Ramos (cell line): ENCODE measurements around the gene VTI1A.
"Not testable (repeated sequence)": the region's sequence is repeated elsewhere in the genome, so short reads cannot be mapped to it uniquely, and the experiment has no call there.

Experiments
- in situ Hi-C: fragments of 300-500 bp; cut with MboI; formaldehyde crosslinking; loops from one replicate; pipeline ENCODE4 v1.14.3; 2022; ENCODE audit warnings: low sequenced_read_pairs; ENCODE audit not compliant: unreplicated experiment

VTI1A gene

DNA sequence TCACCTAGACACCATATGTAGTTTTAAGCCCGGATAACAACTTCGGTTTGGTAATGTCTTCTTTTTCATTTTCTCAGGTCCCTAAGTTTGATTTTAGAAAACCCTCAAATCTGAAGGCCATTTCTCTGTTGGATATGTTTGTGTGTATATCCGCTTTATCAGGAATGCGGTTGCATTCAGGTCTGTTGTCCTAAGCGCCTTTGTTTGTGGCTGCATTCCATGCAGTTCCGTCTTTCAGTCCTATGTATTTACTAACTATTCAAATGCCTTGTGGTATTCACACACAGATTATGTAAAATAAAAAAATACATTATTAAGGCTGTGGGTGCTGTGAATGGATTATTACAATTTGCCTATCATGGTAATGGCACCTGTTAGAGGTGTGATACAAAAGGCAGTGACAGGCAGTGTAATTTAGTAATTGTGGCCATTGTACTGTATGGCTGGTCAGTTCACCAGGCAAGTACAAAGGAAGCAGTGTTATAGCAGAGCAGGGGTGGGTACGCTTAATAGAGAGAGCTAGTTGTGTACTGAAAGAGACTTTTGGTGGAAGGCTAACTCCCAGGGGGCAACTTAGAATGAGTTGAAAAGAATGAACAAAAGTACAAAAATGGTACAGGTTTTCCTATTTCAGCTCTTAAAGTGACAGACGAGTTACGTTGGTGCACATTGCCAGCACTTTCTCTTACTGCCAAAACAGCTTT, 136.4 kb downstream of the VTI1A start:
- in situ Hi-C loops = no loop called here

DNA sequence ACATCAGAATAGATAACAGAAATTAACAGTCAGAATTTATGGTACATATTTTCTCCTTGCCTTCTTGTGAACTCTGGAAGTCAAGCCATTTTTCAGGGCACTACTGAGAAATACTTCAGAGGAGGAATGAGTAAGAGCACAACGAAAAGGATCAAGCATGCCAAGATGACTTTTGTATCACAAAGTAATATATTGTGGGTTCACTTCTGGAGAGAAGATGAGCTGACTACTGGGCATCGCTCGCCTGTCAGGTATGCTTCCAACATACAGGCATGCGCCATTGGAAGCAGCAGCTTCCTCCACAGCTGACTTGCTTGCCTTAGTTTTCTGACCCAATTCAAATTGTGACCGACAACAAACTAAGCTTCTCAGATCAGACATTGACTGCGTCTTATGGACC, 137.3 kb downstream of the VTI1A start:
- in situ Hi-C loops = no loop called here

- in situ Hi-C loops = no loop called here
Observed at GRCh38 chr10:112585126-112585525, 138.1 kb downstream of the VTI1A start.

GRCh38 chr10:112585960-112586359, 138.9 kb downstream of the VTI1A start:
- in situ Hi-C loops = no loop called here

GRCh38 chr10:112587729-112588128, 140.7 kb downstream of the VTI1A start:
- in situ Hi-C loops = no loop called here

DNA sequence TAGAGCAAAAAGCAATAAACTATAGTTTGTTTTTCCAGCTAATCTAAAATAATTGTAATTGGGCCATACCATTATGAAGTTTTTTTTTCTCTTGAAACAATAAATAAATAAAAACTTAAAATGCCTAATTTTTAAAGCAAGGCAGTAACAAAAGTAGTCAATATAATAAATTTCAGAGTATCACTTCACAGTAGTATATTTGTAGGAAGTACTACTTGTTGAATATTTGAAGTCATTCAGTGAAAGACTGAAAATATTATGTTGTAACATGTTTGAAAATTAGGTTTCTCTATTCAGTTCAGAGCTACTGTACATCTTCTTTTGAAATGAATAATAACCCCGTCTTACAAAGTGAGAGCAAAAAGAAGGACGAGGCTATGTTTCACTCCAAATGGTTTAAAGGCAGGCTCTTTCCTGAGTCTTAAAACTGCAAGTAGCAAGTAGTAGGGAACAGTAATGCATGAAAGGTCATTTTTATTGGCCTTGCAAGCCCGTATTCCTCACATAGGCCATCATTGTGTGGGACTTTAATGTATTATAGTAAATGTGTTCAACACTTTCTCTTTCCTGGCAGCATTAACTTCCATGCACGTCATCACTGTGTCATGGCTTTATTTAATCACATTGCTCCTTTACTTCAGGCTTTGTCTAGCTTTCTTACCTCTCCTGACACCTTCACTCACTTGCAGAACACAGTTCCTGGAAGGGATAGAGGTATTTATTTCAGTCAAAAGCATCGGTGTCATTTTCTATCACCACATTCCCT, 141.4 kb downstream of the VTI1A start:
- in situ Hi-C loops = no loop called here

- in situ Hi-C loops = no loop called here
Observed at GRCh38 chr10:112589081-112589480, 142.1 kb downstream of the VTI1A start.

DNA sequence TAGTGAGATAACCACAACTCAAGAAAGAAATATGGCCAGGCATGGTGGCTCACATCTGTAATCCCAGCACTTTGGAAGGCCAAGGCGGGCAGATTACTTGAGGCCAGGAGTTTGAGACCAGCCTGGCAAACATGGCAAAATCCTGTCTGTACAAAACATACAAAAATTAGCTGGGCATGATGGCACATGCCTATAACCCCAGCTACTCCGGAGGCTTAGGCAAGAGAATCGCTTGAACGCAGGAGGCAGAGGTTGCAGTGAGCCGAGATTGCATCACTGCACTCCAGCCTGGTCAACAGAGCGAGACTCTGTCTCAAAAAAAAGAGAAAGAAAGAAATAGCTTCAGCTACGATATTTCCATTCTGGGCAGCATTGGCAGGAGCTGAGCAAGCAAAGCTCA, 143.8 kb downstream of the VTI1A start:
- in situ Hi-C loops = not testable (repeated sequence)

- in situ Hi-C loops = no loop called here
Observed at GRCh38 chr10:112593023-112593422, 146.0 kb downstream of the VTI1A start.

GRCh38 chr10:112601214-112602090, 154.4 kb downstream of the VTI1A start:
- in situ Hi-C loops = no loop called here

DNA sequence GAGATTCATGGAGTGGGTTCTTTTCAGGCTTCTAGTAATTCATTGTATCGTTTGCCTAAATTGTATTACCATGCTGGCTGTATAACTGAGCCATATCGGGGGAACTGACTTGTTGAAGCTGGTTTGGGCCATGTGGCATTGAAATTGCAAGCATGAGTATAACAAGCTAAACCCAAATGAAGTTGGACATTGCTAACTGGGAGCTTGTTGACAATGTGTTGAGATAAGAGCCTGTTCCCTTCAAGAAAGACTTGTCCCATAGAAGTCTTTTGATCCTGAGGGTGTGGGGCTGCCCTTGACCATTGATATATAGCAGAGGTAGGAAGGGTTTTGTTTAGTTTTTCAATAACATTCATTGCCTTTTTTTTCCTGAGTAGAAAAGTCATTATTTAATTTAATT, 156.0 kb downstream of the VTI1A start:
- in situ Hi-C loops = no loop called here

- in situ Hi-C loops = no loop called here
Observed at GRCh38 chr10:112605063-112605462, 158.0 kb downstream of the VTI1A start.

DNA sequence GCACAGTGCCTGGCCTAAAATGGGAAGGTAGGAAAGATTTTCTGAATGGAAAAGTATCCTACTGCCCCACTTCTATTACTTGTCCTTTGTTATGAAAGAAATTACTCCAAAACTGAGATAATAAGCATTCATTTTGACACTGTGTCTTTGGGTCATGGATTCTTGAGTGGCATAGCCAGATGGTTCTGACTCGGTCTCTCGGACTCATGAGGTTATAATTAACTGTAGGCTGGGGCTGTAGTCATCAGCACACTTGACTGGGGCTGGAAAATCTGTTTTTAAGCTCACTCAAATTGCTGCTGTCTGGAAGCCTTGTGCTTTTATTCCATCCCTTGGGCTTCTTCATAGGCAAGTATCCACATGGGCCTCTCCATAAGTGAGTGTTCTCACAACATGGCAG, 160.5 kb downstream of the VTI1A start:
- in situ Hi-C loops = no loop called here

DNA sequence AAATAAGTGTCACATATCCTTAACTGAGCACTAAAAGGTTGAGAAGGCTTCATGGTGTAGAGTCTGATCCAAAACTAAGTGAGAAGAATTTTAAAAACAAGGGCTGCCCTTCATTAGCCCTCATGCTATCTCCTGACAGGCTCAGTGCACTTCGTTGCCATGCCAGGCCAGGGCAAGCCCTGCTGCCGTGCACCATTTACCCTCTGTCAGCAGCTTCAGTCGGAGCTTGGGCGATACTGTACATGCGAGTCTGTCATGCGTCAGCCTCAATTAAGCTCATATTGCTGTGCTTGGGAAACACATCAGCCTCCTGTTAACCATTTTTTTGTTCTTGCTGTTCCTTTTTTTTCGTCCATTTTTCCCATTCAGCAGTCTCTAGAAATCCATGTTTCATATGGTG, 166.6 kb downstream of the VTI1A start:
- in situ Hi-C loops = no loop called here

GRCh38 chr10:112614072-112614471, 167.1 kb downstream of the VTI1A start:
- in situ Hi-C loops = no loop called here

- in situ Hi-C loops = no loop called here
Observed at GRCh38 chr10:112614586-112614985, 167.6 kb downstream of the VTI1A start.

GRCh38 chr10:112615269-112615668, 168.3 kb downstream of the VTI1A start:
- in situ Hi-C loops = no loop called here

- in situ Hi-C loops = no loop called here
Observed at GRCh38 chr10:112616647-112617046, 169.6 kb downstream of the VTI1A start.

DNA sequence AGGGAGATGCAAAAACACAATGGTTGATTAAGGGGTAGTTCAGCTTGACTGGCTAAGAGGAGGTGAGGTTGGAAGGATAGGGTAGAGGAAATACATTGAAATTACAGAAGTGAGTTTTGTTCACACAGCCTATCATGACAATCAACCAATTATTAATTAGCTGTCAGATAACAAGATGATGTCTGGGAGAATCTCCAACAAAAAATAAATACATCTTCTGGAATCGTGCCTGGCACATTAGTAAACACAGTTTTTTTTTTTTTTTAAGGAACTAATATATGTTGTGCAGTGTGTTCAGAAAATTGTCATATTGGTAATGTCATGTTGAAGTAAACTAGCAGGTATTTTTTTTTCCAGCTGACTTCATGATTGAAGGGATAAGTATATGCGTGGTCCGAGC, 171.8 kb downstream of the VTI1A start:
- in situ Hi-C loops = no loop called here

- in situ Hi-C loops = no loop called here
Observed at GRCh38 chr10:112619556-112619955, 172.5 kb downstream of the VTI1A start.

DNA sequence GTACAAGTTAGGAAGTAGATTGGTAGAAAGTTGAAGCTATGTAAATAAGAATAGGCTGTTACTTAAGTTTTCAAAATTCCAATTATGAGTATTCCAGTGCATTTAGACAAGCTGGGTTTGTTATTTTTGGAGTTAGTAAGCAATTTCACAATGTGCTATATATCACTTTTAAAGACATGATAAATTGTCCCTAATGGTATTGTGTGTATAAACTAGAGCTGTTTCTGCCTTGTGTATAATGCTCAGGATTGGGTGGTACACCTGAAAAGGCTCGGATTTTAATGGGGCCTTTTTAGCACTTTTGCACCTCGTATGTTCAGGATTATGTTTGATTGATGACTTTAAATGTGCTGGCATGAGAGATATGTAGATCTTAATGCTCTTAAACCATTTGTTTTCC, 175.8 kb downstream of the VTI1A start:
- in situ Hi-C loops = no loop called here
